ENCODE measurements around the gene TMC8. TPM values are rescaled to one million over a fixed set of nuclear protein-coding genes. Genes with fewer than 3 reads are reported as not detected.
A peak's percentile ranks its signal among the peaks of the same experiment; 100 is the strongest.

TMC8 gene
- polyA plus RNA-seq, 1 donor from 2014 or later = 0.41 TPM

- Histone ChIP-seq H4K20me1 (ENCODE audit: insufficient read depth) (no peaks in the 10 kb centered on the region), H3K36me3 (ENCODE audit: insufficient read depth, low read length) (no peaks in the 10 kb centered on the region), H3K4me3 (ENCODE audit: low read length) (no peak overlapping the region), H3F3A (ENCODE audit: insufficient read depth, low read length, poor library complexity, severe bottlenecking) (no peaks in the 10 kb centered on the region), H3K27ac (ENCODE audit: low read length) (no peak overlapping the region), H3K27me3 (ENCODE audit: insufficient read depth, low read depth, low read length) (peaks cover 48% of the 10 kb centered on the region), H3K4me2 (ENCODE audit: low read length) (no peak overlapping the region), H3K79me2 (replicated peaks; ENCODE audit: insufficient read depth, low read length) (no peaks in the 10 kb centered on the region), H3K9me2 (ENCODE audit: insufficient read depth, low read length) (no peaks in the 10 kb centered on the region), H2AFZ (ENCODE audit: low read depth, low read length) (no peak overlapping the region), H3K9me3 (ENCODE audit: low read length) (no peaks in the 10 kb centered on the region), H3K9ac (ENCODE audit: low read length) (no peak overlapping the region)
- TF ChIP-seq MXI1 (conservative IDR thresholded peaks at IDR 0.05; ENCODE audit: poor library complexity, severe bottlenecking) (no peak), EZH2 (IDR thresholded peaks at IDR 0.05; ENCODE audit: borderline replicate concordance, insufficient read depth, low read length, poor library complexity, severe bottlenecking) (no peak), TAF1 (IDR thresholded peaks at IDR 0.05; ENCODE audit: low read depth) (no peak), POLR2AphosphoS5 (IDR thresholded peaks at IDR 0.05) (no peak), RAD21 (conservative IDR thresholded peaks at IDR 0.05) (no peak), EP300 (conservative IDR thresholded peaks at IDR 0.05; ENCODE audit: poor library complexity, severe bottlenecking) (no peak), REST (IDR thresholded peaks at IDR 0.05; ENCODE audit: borderline replicate concordance) (no peak), SMC3 (conservative IDR thresholded peaks at IDR 0.05; ENCODE audit: poor library complexity) (no peak), CTCF (IDR thresholded peaks at IDR 0.05; ENCODE audit: poor library complexity, severe bottlenecking) (no peak)
Observed at GRCh38 chr17:78127239-78127887, 3.2 kb upstream of the TMC8 start.

GRCh38 chr17:78127888-78128550, 2.6 kb upstream of the TMC8 start:
- H3K9ac ChIP-seq (ENCODE audit: low read length) = no peak overlapping the region
- peak overlapping the region; percentile 64 for H3K4me3 ChIP-seq (ENCODE audit: low read length)
- TF ChIP-seq EP300 (conservative IDR thresholded peaks at IDR 0.05; ENCODE audit: poor library complexity, severe bottlenecking) (no peak), POLR2AphosphoS5 (IDR thresholded peaks at IDR 0.05) (no peak), MXI1 (conservative IDR thresholded peaks at IDR 0.05; ENCODE audit: poor library complexity, severe bottlenecking) (no peak), RAD21 (conservative IDR thresholded peaks at IDR 0.05) (no peak), CTCF (IDR thresholded peaks at IDR 0.05; ENCODE audit: poor library complexity, severe bottlenecking) (no peak), REST (IDR thresholded peaks at IDR 0.05; ENCODE audit: borderline replicate concordance) (no peak), EZH2 (IDR thresholded peaks at IDR 0.05; ENCODE audit: borderline replicate concordance, insufficient read depth, low read length, poor library complexity, severe bottlenecking) (no peak)
- no peaks in the 10 kb centered on the region for H3K36me3 ChIP-seq (ENCODE audit: insufficient read depth, low read length)
- H3K27me3 ChIP-seq (ENCODE audit: insufficient read depth, low read depth, low read length) = peaks cover 54% of the 10 kb centered on the region
- no peaks in the 10 kb centered on the region for H3F3A ChIP-seq (ENCODE audit: insufficient read depth, low read length, poor library complexity, severe bottlenecking)
- no peak overlapping the region for H3K27ac ChIP-seq (ENCODE audit: low read length)
- H3K79me2 ChIP-seq (replicated peaks; ENCODE audit: insufficient read depth, low read length) = no peaks in the 10 kb centered on the region
- H3K9me3 ChIP-seq (ENCODE audit: low read length) = no peaks in the 10 kb centered on the region
- no peaks in the 10 kb centered on the region for H4K20me1 ChIP-seq (ENCODE audit: insufficient read depth)
- no peak overlapping the region for H2AFZ ChIP-seq (ENCODE audit: low read depth, low read length)
- H3K9me2 ChIP-seq (ENCODE audit: insufficient read depth, low read length) = no peaks in the 10 kb centered on the region
- H3K4me2 ChIP-seq (ENCODE audit: low read length) = no peak overlapping the region

All from neural cell (in vitro differentiated cells).